Dedifferentiated amniotic fluid mesenchymal stem cell (primary cell): ENCODE results near the gene C5.
A peak's percentile ranks its signal among the peaks of the same experiment; 100 is the strongest.

Experiments
- DNase-seq: peaks from one replicate; pipeline ENCODE4 v3.0.0-alpha.2; 2016; ENCODE audit errors: extremely low spot score

C5 gene

GRCh38 chr9:120924698-120925534 lies 125.2 kb downstream of the C5 start:
- DNase-seq = no peak

- no peak for DNase-seq
These were observed 126.3 kb downstream of the C5 start for GRCh38 chr9:120923620-120924328.

GRCh38 chr9:120922404-120923195 lies 127.5 kb downstream of the C5 start:
- no peak for DNase-seq

GRCh38 chr9:120921661-120922181 lies 128.4 kb downstream of the C5 start:
- no peak for DNase-seq

- no peak for DNase-seq
These were observed 129.3 kb downstream of the C5 start for GRCh38 chr9:120920806-120921178.

- no peak for DNase-seq
These were observed 130.0 kb downstream of the C5 start for GRCh38 chr9:120919843-120920805.

GRCh38 chr9:120918931-120919842 lies 130.9 kb downstream of the C5 start:
- no peak for DNase-seq

- no peak for DNase-seq
These were observed 131.9 kb downstream of the C5 start for GRCh38 chr9:120917929-120918762.

- DNase-seq = no peak
These were observed 132.8 kb downstream of the C5 start for GRCh38 chr9:120916991-120917880.

GRCh38 chr9:120916588-120916987 lies 133.5 kb downstream of the C5 start:
- DNase-seq = peak; percentile 74

- DNase-seq = no peak
These were observed 134.1 kb downstream of the C5 start for GRCh38 chr9:120915854-120916470.

GRCh38 chr9:120914953-120915352 lies 135.1 kb downstream of the C5 start:
- DNase-seq = no peak

- DNase-seq = no peak
These were observed 135.7 kb downstream of the C5 start for GRCh38 chr9:120914396-120914795.

- no peak for DNase-seq
These were observed 136.3 kb downstream of the C5 start for GRCh38 chr9:120913647-120914264.

- no peak for DNase-seq
These were observed 137.0 kb downstream of the C5 start for GRCh38 chr9:120912958-120913646.

GRCh38 chr9:120911295-120911837 lies 138.7 kb downstream of the C5 start:
- no peak for DNase-seq
